ENCODE data around the gene CEMP1. TPM values are rescaled to one million over a fixed set of nuclear protein-coding genes. Genes with fewer than 3 reads are reported as not detected.

CEMP1 gene
- total and polyA plus RNA-seq, 10 of the 15 experiments (the other 5 are each of a cell fraction or from before 2014, with no cell fraction given) = 0.05 to 8.2 (median 1.5) TPM; not detected in 5

DNA sequence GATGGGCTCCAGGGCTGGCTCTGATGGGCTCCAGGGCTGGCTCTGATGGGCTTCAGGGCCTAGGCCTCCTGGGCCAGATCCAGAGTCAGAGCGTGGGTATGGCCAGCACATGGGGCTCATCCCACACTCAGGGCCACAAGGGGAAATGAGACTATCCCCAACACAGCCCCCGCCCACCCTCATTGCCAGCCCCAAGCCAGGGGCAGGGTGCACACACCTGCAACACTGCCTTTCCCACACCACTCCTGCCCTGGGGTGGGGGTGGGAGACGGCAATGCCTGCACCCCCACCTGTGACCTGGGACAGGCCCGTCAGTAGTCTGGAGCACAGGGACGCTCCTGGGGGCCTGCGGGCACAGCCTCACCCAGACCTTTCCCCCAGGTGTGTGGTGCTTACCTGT lies 31.8 kb downstream of the CEMP1 start:
- no peaks in the 10 kb centered on the region for H3K27me3 ChIP-seq (replicated peaks in 1 of 2; ENCODE audit: control insufficient read depth in 2 of 2, insufficient read depth in 2 of 2, low read length in 1 of 2)
- no TSS peak for BruUV-seq (replicated peaks)
- no peak overlapping the region for H2AFZ ChIP-seq (ENCODE audit: control insufficient read depth, low read depth, low read length)
- no peaks in the 10 kb centered on the region for H3K9me3 ChIP-seq (replicated peaks; ENCODE audit: control insufficient read depth, insufficient read depth, low read length)
- no peaks in the 10 kb centered on the region for H3K4me1 ChIP-seq (ENCODE audit: control insufficient read depth, insufficient read depth, low read length)
- H3K4me3 ChIP-seq = no peak overlapping the region
- H3K27ac ChIP-seq (ENCODE audit: control insufficient read depth, insufficient read depth) = no peak overlapping the region
- CTCF ChIA-PET = interaction anchor here (2.8 kb wide), 1 partner anchor 69 kb away, joined by 36 read pairs; the partner anchor contains the start of gene CCNF
- peaks cover 0 to 11% of the 10 kb centered on the region in 2 experiments; a peak in 2 of 4 replicates for H3K36me3 ChIP-seq (ENCODE audit: control insufficient read depth in 2 of 2, insufficient read depth in 2 of 2, low read length in 1 of 2)
- POLR2A ChIA-PET = no interaction called here
- WGBS (ENCODE audit: insufficient coverage, insufficient replicate concordance, low lambda C conversion rate, missing lambda C conversion rate) = 77% methylated on average over 6 of the region's 6 CpGs
- no peak for ATAC-seq
- no peaks in the 10 kb centered on the region for H4K20me1 ChIP-seq (ENCODE audit: control insufficient read depth, insufficient read depth)
- TF ChIP-seq ZSCAN29 (IDR thresholded peaks at IDR 0.05) (no peak), SMARCA5 (IDR thresholded peaks at IDR 0.05) (no peak), TAF1 (IDR thresholded peaks at IDR 0.05; ENCODE audit: borderline replicate concordance, low read depth, low read length) (no peak), USF2 (IDR thresholded peaks at IDR 0.05; ENCODE audit: borderline replicate concordance, low read depth, low read length) (no peak), GATAD2B (conservative IDR thresholded peaks at IDR 0.05; ENCODE audit: low read depth) (no peak), ZBTB11 (CRISPR knock-in tag; IDR thresholded peaks at IDR 0.05) (no peak), TARDBP (IDR thresholded peaks at IDR 0.05; ENCODE audit: borderline replicate concordance) (no peak), MEF2A (IDR thresholded peaks at IDR 0.05; ENCODE audit: insufficient read depth, low read depth, low read length) (no peak), NR2C2 (IDR thresholded peaks at IDR 0.05; ENCODE audit: borderline replicate concordance, control insufficient read depth, insufficient read length, low read depth) (no peak), CREM (IDR thresholded peaks at IDR 0.05; ENCODE audit: low read depth) (no peak), BHLHE40 (IDR thresholded peaks at IDR 0.05; ENCODE audit: borderline replicate concordance in 1 of 2, low read depth in 2 of 2, low read length in 1 of 2) (no peak), NFYA (IDR thresholded peaks at IDR 0.05; ENCODE audit: borderline replicate concordance, low read depth, low read length) (no peak), BRCA1 (IDR thresholded peaks at IDR 0.05; ENCODE audit: low read depth, low read length) (no peak), SMAD5 (IDR thresholded peaks at IDR 0.05; ENCODE audit: low read depth) (no peak)
- in situ Hi-C loops (cut with MboI) (loop anchor here (5.0 to 10.0 kb wide), 2 partner anchors 162 to 485 kb away; partner anchors contain the start of gene NPW), intact Hi-C loops (cut with micrococcal nuclease; ENCODE audit: unreplicated experiment) (no loop called here)
- no peak overlapping the region for H3K9ac ChIP-seq (ENCODE audit: control insufficient read depth, insufficient read depth, low read length)
- FAIRE-seq = no peak
- no peak for DNase-seq (ENCODE audit: low read depth, low spot score)
- no peaks in the 10 kb centered on the region for H3K79me2 ChIP-seq (ENCODE audit: control insufficient read depth, insufficient read depth, low read length)
- SMC1A ChIA-PET (ENCODE audit: uncharacterized antibody, unreplicated experiment) = interaction anchor here (2.5 kb wide), 1 partner anchor 69 kb away, joined by 17 read pairs; the partner anchor contains the start of gene CCNF
- H3K4me2 ChIP-seq (ENCODE audit: control insufficient read depth, insufficient read depth) = no peak overlapping the region
- RAD21 ChIA-PET (ENCODE audit: unreplicated experiment) = no interaction called here
